C4-2B (cell line): ENCODE measurements around the gene KREMEN1.

Experiments
- CTCF ChIP-seq: fragments of 450-650 bp; conservative IDR thresholded peaks from 2 replicates; pipeline ENCODE4 v1.5.1; 2017; ENCODE audit warnings: mild to moderate bottlenecking
- ZFX ChIP-seq: fragments of 450-650 bp; IDR thresholded peaks from 2 replicates; pipeline ENCODE4 v1.6.1; 2017

- TF ChIP-seq CTCF: no peak
- TF ChIP-seq ZFX: no peak
Observed at GRCh38 chr22:29206372-29207242, 133.8 kb downstream of the KREMEN1 start.
